NCI-H1436 (cell line): ENCODE measurements around the gene AADACL4.
"Not testable (repeated sequence)": the region's sequence is repeated elsewhere in the genome, so short reads cannot be mapped to it uniquely, and the experiment has no call there.

Experiments used
- DNase-seq: peaks from one replicate; lab custom pipeline; 2025; lab: John Stamatoyannopoulos, UW

AADACL4 gene

GRCh38 chr1:12629985-12630760 lies 13.7 kb upstream of the AADACL4 start:
- no peak for DNase-seq

- no peak for DNase-seq
Measured at GRCh38 chr1:12630946-12631530, 12.8 kb upstream of the AADACL4 start.

GRCh38 chr1:12631571-12631970 lies 12.3 kb upstream of the AADACL4 start:
- DNase-seq: no peak

GRCh38 chr1:12634156-12634555 lies 9.7 kb upstream of the AADACL4 start:
- DNase-seq: no peak

GRCh38 chr1:12634696-12635202 lies 9.1 kb upstream of the AADACL4 start:
- no peak for DNase-seq

GRCh38 chr1:12636098-12636950 lies 7.6 kb upstream of the AADACL4 start:
- no peak for DNase-seq

GRCh38 chr1:12637693-12638092 lies 6.2 kb upstream of the AADACL4 start:
- DNase-seq: no peak

GRCh38 chr1:12640237-12640957 lies 3.5 kb upstream of the AADACL4 start:
- DNase-seq: no peak

- DNase-seq: no peak
Measured at GRCh38 chr1:12640958-12641272, 3.0 kb upstream of the AADACL4 start.

GRCh38 chr1:12643079-12643478 lies 806 bp upstream of the AADACL4 start:
- DNase-seq: no peak

- DNase-seq: no peak
Measured at GRCh38 chr1:12644237-12644636, 352 bp downstream of the AADACL4 start.

GRCh38 chr1:12644829-12645228 lies 944 bp downstream of the AADACL4 start:
- no peak for DNase-seq

- DNase-seq: not testable (repeated sequence)
Measured at GRCh38 chr1:12645401-12645800, 1.5 kb downstream of the AADACL4 start.

- no peak for DNase-seq
Measured at GRCh38 chr1:12648741-12649140, 4.9 kb downstream of the AADACL4 start.

- no peak for DNase-seq
Measured at GRCh38 chr1:12649971-12650421, 6.1 kb downstream of the AADACL4 start.

- no peak for DNase-seq
Measured at GRCh38 chr1:12654004-12654567, 10.2 kb downstream of the AADACL4 start.

GRCh38 chr1:12654657-12655056 lies 10.8 kb downstream of the AADACL4 start:
- DNase-seq: no peak

- DNase-seq: no peak
Measured at GRCh38 chr1:12656575-12656974, 12.7 kb downstream of the AADACL4 start.

- no peak for DNase-seq
Measured at GRCh38 chr1:12657060-12657884, 13.4 kb downstream of the AADACL4 start.

GRCh38 chr1:12657885-12658512 lies 14.1 kb downstream of the AADACL4 start:
- DNase-seq: not testable (repeated sequence)
